Ascending aorta (tissue), 2 donors: ENCODE results near the gene ALX4. TPM values are rescaled to one million over a fixed set of nuclear protein-coding genes. Genes with fewer than 3 reads are reported as not detected.

Experiments
- DNase-seq, 2 donors: peaks; one replicate each; pipeline ENCODE4 v3.0.0-alpha.2; 2019; ENCODE audit warnings: low spot score in 2 of 2
- H3K27ac ChIP-seq, 2 donors: fragments of 200-600 bp; sonication (generic); one replicate each; pipeline ENCODE4 v1.5.1; 2016 to 2017; ENCODE audit warnings: mild to moderate bottlenecking in 1 of 2
- H3K27me3 ChIP-seq: fragments of 200-600 bp; sonication (generic); one replicate; pipeline ENCODE4 v1.5.1; 2017
- H3K36me3 ChIP-seq, 2 donors: fragments of 200-600 bp; sonication (generic); one replicate each; pipeline ENCODE4 v1.5.1; 2016
- H3K4me1 ChIP-seq, 2 donors: fragments of 200-600 bp; sonication (generic); one replicate each; pipeline ENCODE4 v1.5.1; 2016 to 2017; ENCODE audit warnings: mild to moderate bottlenecking in 1 of 2
- H3K4me3 ChIP-seq, 2 donors: fragments of 200-600 bp; sonication (generic); one replicate each; pipeline ENCODE4 v1.5.1; 2016 to 2017; ENCODE audit warnings: mild to moderate bottlenecking in 1 of 2
- H3K9me3 ChIP-seq, 2 donors: fragments of 200-600 bp; sonication (generic); one replicate each; pipeline ENCODE4 v1.5.1; 2016
- intact Hi-C: fragments of 100-400 bp; cut with DNase I; formaldehyde crosslinking; loops from one replicate; pipeline ENCODE4 v1.15.1; 2023
- total RNA-seq: library from RNA; depleted of rRNA; stranded (reverse); fragments of >200 nt; gene quantifications from one replicate; pipeline ENCODE4 v1.1.0, GENCODE V29; 2016
- TF ChIP-seq, protein P1 (sequence below), 3 experiments: fragments of 200-600 bp in 2 of 3; fragments of 450-650 bp in 1 of 3; sonication (generic) in 2 of 3; IDR thresholded peaks; one replicate each; pipeline ENCODE4 v1.5.1; 2016 to 2019; ENCODE audit warnings: antibody characterized with exemption in 3 of 3, mild to moderate bottlenecking in 1 of 3, moderate library complexity in 1 of 3

Gene ALX4
- total RNA-seq, 1 donor from 2014 or later, result not detected

- intact Hi-C loops, result no loop called here
- Histone ChIP-seq H3K27ac (no peak overlapping the region), H3K27me3 (no peaks in the 10 kb centered on the region), H3K9me3 (no peaks in the 10 kb centered on the region), H3K4me3 (no peak overlapping the region), H3K36me3 (no peaks in the 10 kb centered on the region), H3K4me1 (no peaks in the 10 kb centered on the region)
- TF ChIP-seq, protein P1, sequence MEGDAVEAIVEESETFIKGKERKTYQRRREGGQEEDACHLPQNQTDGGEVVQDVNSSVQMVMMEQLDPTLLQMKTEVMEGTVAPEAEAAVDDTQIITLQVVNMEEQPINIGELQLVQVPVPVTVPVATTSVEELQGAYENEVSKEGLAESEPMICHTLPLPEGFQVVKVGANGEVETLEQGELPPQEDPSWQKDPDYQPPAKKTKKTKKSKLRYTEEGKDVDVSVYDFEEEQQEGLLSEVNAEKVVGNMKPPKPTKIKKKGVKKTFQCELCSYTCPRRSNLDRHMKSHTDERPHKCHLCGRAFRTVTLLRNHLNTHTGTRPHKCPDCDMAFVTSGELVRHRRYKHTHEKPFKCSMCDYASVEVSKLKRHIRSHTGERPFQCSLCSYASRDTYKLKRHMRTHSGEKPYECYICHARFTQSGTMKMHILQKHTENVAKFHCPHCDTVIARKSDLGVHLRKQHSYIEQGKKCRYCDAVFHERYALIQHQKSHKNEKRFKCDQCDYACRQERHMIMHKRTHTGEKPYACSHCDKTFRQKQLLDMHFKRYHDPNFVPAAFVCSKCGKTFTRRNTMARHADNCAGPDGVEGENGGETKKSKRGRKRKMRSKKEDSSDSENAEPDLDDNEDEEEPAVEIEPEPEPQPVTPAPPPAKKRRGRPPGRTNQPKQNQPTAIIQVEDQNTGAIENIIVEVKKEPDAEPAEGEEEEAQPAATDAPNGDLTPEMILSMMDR (IDR thresholded peaks at IDR 0.05), result no peak
- DNase-seq, result no peak
Measured at GRCh38 chr11:44343778-44344422, 34.0 kb upstream of the ALX4 start.

GRCh38 chr11:44342616-44343015 is 32.7 kb upstream of the ALX4 start:
- no peak for DNase-seq
- H3K36me3 ChIP-seq, result no peaks in the 10 kb centered on the region
- no peak overlapping the region for H3K27ac ChIP-seq
- intact Hi-C loops, result no loop called here
- no peaks in the 10 kb centered on the region for H3K9me3 ChIP-seq
- H3K4me3 ChIP-seq, result no peak overlapping the region
- no peaks in the 10 kb centered on the region for H3K27me3 ChIP-seq
- TF ChIP-seq, protein P1 (IDR thresholded peaks at IDR 0.05), result no peak
- no peaks in the 10 kb centered on the region for H3K4me1 ChIP-seq

DNA sequence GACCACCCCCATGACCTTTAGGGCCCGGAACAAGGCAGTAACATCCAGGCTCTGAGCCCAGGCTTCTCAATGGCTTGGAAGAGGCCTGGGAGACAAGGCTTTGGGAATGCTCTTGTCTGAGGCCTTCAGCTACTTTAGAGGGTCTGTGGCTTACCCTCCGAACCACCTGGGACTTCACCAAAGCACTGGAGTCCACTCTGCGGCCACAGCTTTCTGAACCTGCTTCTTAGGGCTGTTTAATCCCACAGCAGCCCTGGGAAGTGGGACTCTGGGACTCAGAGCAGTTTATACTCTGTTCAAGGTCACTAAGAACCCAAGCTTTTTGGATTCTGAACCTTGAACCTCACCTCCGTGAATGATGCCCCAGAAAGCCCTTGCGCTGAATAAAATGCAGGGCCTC is 30.7 kb upstream of the ALX4 start:
- Histone ChIP-seq H3K27me3 (no peaks in the 10 kb centered on the region), H3K4me3 (no peak overlapping the region), H3K27ac (no peak overlapping the region), H3K9me3 (no peaks in the 10 kb centered on the region), H3K4me1 (no peaks in the 10 kb centered on the region), H3K36me3 (no peaks in the 10 kb centered on the region)
- DNase-seq, result no peak
- TF ChIP-seq, protein P1 (IDR thresholded peaks at IDR 0.05), result no peak
- intact Hi-C loops, result no loop called here

DNA sequence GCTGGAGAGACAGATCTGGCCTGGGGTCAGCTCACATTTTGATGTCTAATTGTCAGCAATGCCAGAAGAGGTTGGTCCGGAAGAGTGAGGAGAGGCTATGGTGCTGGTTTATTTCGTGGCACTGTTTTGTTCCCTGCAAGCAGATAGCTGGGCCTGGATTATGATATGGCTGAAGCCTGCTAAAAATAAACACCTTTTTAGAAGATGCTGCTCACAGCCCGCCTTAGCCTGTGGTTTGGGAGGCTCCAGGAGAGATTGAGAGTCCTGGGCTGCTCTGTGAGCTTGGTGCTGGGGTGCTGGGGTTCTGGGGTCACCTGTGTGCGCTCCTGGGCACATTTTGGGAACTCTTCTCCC is 29.6 kb upstream of the ALX4 start:
- H3K4me1 ChIP-seq, result no peaks in the 10 kb centered on the region
- H3K36me3 ChIP-seq, result no peaks in the 10 kb centered on the region
- TF ChIP-seq, protein P1 (IDR thresholded peaks at IDR 0.05), result no peak
- H3K27ac ChIP-seq, result no peak overlapping the region
- no peaks in the 10 kb centered on the region for H3K9me3 ChIP-seq
- no peaks in the 10 kb centered on the region for H3K27me3 ChIP-seq
- intact Hi-C loops, result no loop called here
- no peak overlapping the region for H3K4me3 ChIP-seq
- DNase-seq, result no peak

DNA sequence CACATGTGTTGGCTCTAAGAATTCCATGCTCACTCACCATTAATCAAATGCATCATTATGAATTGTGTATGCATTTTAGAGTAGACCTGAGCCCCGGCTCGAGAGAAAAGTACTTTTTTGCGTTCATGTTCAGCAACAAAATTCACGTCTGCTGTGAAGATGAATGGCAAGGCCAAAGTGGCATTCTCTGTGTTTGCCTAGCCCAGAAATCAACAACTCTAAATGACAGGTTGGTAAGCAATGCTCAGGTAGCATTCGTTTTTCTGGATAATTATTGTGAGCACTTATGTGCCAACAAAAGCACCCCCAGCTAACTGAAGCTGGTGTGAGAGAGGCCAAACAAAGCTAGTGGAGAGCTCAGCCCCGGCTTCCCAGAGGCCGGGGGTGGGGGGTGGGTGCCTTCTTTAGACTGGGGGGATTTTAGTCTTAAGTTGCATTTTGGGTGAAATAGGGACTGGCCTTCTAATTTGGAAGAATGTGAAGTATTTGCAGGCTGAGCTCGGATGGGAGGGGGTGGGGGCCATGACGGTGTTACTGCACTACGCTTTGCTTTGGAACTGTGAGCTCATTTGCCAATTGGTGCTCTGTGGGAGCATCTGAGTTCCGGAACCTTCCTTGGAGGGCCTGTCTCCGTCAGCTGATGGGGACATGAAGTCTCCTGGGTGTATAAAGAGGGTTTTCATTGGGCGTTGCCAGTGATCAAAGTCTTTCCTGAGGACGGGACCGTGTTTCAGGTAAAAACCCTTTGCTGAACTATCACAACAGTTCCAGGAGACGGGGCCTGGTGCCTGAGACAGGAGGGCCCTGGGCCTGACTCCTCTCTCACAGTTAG is 29.0 kb upstream of the ALX4 start:
- TF ChIP-seq, protein P1 (IDR thresholded peaks at IDR 0.05), result no peak
- H3K4me3 ChIP-seq, result no peak overlapping the region
- no peak for DNase-seq
- H3K36me3 ChIP-seq, result no peaks in the 10 kb centered on the region
- H3K4me1 ChIP-seq, result no peaks in the 10 kb centered on the region
- H3K27ac ChIP-seq, result no peak overlapping the region
- no peaks in the 10 kb centered on the region for H3K27me3 ChIP-seq
- intact Hi-C loops, result no loop called here
- H3K9me3 ChIP-seq, result no peaks in the 10 kb centered on the region
